Fibroblast of the aortic adventitia (primary cell): ENCODE data around the gene TTC32. TPM values are rescaled to one million over a fixed set of nuclear protein-coding genes. Genes with fewer than 3 reads are reported as not detected.

Experiments
- DNase-seq: peaks from one replicate; pipeline ENCODE4 v3.0.0-alpha.2; 2010; ENCODE audit warnings: low read depth
- H3K4me3 ChIP-seq: 2 replicates; pipeline ENCODE4 v1.5.1; 2011; ENCODE audit warnings: low read depth, mild to moderate bottlenecking, control low read depth, low read length, moderate library complexity
- total RNA-seq: library from RNA; depleted of rRNA; stranded (reverse); fragments of >200 nt; gene quantifications from 2 replicates; pipeline ENCODE4 v1.2.3, GENCODE V29; 2012; ENCODE audit warnings: low replicate concordance
- TF ChIP-seq, protein P1 (sequence below): IDR thresholded peaks from 2 replicates; pipeline ENCODE4 v1.5.1; 2011; ENCODE audit warnings: mild to moderate bottlenecking, low read length, control low read depth, inconsistent platforms; ENCODE audit not compliant: insufficient read depth

The TTC32 gene
- total RNA-seq, 1 donor, result 9.3 TPM

DNA sequence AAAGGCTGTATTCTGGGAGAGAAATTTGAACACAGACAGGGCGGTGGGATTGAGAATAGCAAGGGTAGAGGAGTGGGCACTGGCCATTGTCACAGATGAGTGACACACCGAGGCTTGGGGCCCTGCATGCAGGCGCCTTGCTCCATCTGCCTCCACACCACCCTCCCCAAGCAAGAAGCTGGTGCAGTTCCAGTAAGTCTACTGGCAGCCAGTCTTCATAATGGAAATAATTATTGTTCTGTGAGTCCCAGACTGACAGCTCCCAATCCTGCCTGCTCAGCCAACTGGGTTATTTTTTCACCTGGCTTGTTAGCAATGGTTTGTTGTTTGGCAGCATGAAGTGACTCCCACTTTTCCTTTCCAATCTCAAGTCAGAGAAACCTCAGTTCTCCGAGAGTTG is 13.0 kb downstream of the TTC32 start:
- no peak overlapping the region for H3K4me3 ChIP-seq
- DNase-seq, result no peak
- TF ChIP-seq, protein P1, sequence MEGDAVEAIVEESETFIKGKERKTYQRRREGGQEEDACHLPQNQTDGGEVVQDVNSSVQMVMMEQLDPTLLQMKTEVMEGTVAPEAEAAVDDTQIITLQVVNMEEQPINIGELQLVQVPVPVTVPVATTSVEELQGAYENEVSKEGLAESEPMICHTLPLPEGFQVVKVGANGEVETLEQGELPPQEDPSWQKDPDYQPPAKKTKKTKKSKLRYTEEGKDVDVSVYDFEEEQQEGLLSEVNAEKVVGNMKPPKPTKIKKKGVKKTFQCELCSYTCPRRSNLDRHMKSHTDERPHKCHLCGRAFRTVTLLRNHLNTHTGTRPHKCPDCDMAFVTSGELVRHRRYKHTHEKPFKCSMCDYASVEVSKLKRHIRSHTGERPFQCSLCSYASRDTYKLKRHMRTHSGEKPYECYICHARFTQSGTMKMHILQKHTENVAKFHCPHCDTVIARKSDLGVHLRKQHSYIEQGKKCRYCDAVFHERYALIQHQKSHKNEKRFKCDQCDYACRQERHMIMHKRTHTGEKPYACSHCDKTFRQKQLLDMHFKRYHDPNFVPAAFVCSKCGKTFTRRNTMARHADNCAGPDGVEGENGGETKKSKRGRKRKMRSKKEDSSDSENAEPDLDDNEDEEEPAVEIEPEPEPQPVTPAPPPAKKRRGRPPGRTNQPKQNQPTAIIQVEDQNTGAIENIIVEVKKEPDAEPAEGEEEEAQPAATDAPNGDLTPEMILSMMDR, result no peak

- H3K4me3 ChIP-seq, result no peak overlapping the region
- TF ChIP-seq, protein P1, result no peak
- DNase-seq, result no peak
These were observed 14.3 kb downstream of the TTC32 start for GRCh38 chr2:19887510-19887909.

DNA sequence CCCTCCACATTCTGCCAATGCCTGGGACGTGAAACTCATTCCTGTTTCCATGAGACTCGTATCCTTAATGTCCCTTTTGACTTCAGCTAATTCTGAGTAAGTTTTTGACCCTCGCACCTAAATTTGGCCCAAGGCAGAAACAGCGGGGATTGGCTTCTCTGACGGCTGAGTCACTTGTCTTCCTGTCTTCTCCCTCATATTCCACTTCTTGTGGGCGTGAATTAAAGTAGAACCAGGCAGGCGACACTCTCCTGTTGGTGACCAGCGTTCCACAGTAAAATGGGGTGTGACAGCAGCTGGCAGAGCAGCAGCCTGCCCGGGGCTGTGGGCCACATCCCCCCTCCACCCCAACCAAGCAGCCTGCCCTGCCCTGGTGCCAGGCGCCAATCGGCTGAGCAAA is 15.5 kb downstream of the TTC32 start:
- no peak overlapping the region for H3K4me3 ChIP-seq
- TF ChIP-seq, protein P1, result no peak
- no peak for DNase-seq

GRCh38 chr2:19885791-19886190 is 16.0 kb downstream of the TTC32 start:
- no peak overlapping the region for H3K4me3 ChIP-seq
- TF ChIP-seq, protein P1, result no peak

GRCh38 chr2:19883971-19884720 is 17.6 kb downstream of the TTC32 start:
- H3K4me3 ChIP-seq, result no peak overlapping the region
- TF ChIP-seq, protein P1, result no peak
- DNase-seq, result no peak

More at GRCh38 chr2:19885791-19886190, 16.0 kb downstream of the TTC32 start:
- DNase-seq, result no peak

- TF ChIP-seq, protein P1, result no peak
- DNase-seq, result no peak
- no peak overlapping the region for H3K4me3 ChIP-seq
These were observed 18.3 kb downstream of the TTC32 start for GRCh38 chr2:19883486-19883885.

- no peak overlapping the region for H3K4me3 ChIP-seq
- DNase-seq, result no peak
- TF ChIP-seq, protein P1, result no peak
These were observed 19.5 kb downstream of the TTC32 start for GRCh38 chr2:19882286-19882685.
